Activated naive CD8-positive, alpha-beta T cell treated with anti-CD3 and anti-CD28 coated beads for 36 hours (primary cell): Measurements from ENCODE around the gene FLNC. TPM values are rescaled to one million over a fixed set of nuclear protein-coding genes. Genes with fewer than 3 reads are reported as not detected.
A peak's percentile ranks its signal among the peaks of the same experiment; 100 is the strongest.

Source experiments
- DNase-seq: peaks from one replicate; pipeline ENCODE4 v3.0.0; 2021
- H3K27ac Mint-ChIP-seq: one replicate; pipeline ENCODE4 v1.8.0; 2022; ENCODE audit warnings: mild to moderate bottlenecking, moderate library complexity, mixed read lengths
- H3K27me3 Mint-ChIP-seq: one replicate; pipeline ENCODE4 v1.8.0; 2022; ENCODE audit warnings: mild to moderate bottlenecking, mixed read lengths
- H3K36me3 Mint-ChIP-seq: one replicate; pipeline ENCODE4 v1.8.0; 2021; ENCODE audit warnings: mild to moderate bottlenecking, mixed read lengths
- H3K4me1 Mint-ChIP-seq: one replicate; pipeline ENCODE4 v1.8.0; 2021; ENCODE audit warnings: mixed read lengths
- H3K4me3 Mint-ChIP-seq: one replicate; pipeline ENCODE4 v1.8.0; 2022; ENCODE audit warnings: mild to moderate bottlenecking, moderate library complexity, mixed read lengths
- H3K9me3 Mint-ChIP-seq: one replicate; pipeline ENCODE4 v1.8.0; 2022; ENCODE audit warnings: mixed read lengths
- total RNA-seq, 2 experiments: library from RNA; stranded (reverse); gene quantifications; one replicate each; pipeline ENCODE4 v1.2.3, GENCODE V29; 2021

The FLNC gene
- total RNA-seq, 2 experiments from 2014 or later = 0.12 to 0.23 TPM

- Mint-ChIP-seq H3K4me3 (no peak overlapping the region), H3K9me3 (peaks cover under 1% of the 10 kb centered on the region), H3K27me3 (no peaks in the 10 kb centered on the region), H3K36me3 (no peaks in the 10 kb centered on the region), H3K4me1 (peaks cover under 1% of the 10 kb centered on the region), H3K27ac (no peak overlapping the region)
- DNase-seq = no peak
Observed at GRCh38 chr7:128878226-128879105, 48.3 kb downstream of the FLNC start.

- peaks cover 3% of the 10 kb centered on the region for H3K4me1 Mint-ChIP-seq
- H3K4me3 Mint-ChIP-seq = no peak overlapping the region
- peaks cover 1% of the 10 kb centered on the region for H3K9me3 Mint-ChIP-seq
- H3K36me3 Mint-ChIP-seq = no peaks in the 10 kb centered on the region
- DNase-seq = no peak
- H3K27me3 Mint-ChIP-seq = no peaks in the 10 kb centered on the region
- H3K27ac Mint-ChIP-seq = no peak overlapping the region
Observed at GRCh38 chr7:128879461-128879938, 49.3 kb downstream of the FLNC start.

- Mint-ChIP-seq H3K36me3 (no peaks in the 10 kb centered on the region), H3K27me3 (no peaks in the 10 kb centered on the region), H3K4me3 (no peak overlapping the region), H3K4me1 (peaks cover 3% of the 10 kb centered on the region), H3K9me3 (peaks cover 1% of the 10 kb centered on the region), H3K27ac (no peak overlapping the region)
- peak; percentile 32 for DNase-seq
Observed at GRCh38 chr7:128879939-128880746, 49.9 kb downstream of the FLNC start.

GRCh38 chr7:128880791-128881457 is 50.7 kb downstream of the FLNC start:
- Mint-ChIP-seq H3K27ac (no peak overlapping the region), H3K4me1 (peaks cover 3% of the 10 kb centered on the region), H3K36me3 (no peaks in the 10 kb centered on the region), H3K27me3 (peaks cover 3% of the 10 kb centered on the region), H3K9me3 (peaks cover 1% of the 10 kb centered on the region), H3K4me3 (no peak overlapping the region)
- no peak for DNase-seq

GRCh38 chr7:128881458-128882125 is 51.4 kb downstream of the FLNC start:
- Mint-ChIP-seq H3K9me3 (peaks cover 1% of the 10 kb centered on the region), H3K27ac (no peak overlapping the region), H3K4me1 (peaks cover 3% of the 10 kb centered on the region), H3K36me3 (no peaks in the 10 kb centered on the region), H3K4me3 (no peak overlapping the region), H3K27me3 (peaks cover 5% of the 10 kb centered on the region)
- no peak for DNase-seq

GRCh38 chr7:128882134-128882533 is 51.9 kb downstream of the FLNC start:
- Mint-ChIP-seq H3K9me3 (peaks cover 1% of the 10 kb centered on the region), H3K36me3 (no peaks in the 10 kb centered on the region), H3K27me3 (peaks cover 5% of the 10 kb centered on the region), H3K27ac (no peak overlapping the region), H3K4me3 (no peak overlapping the region), H3K4me1 (peaks cover 3% of the 10 kb centered on the region)
- no peak for DNase-seq

GRCh38 chr7:128883622-128884448 is 53.6 kb downstream of the FLNC start:
- no peak overlapping the region for H3K27ac Mint-ChIP-seq
- H3K9me3 Mint-ChIP-seq = peaks cover 1% of the 10 kb centered on the region
- peaks cover 5% of the 10 kb centered on the region for H3K27me3 Mint-ChIP-seq
- DNase-seq = peak; percentile 81
- peaks cover 3% of the 10 kb centered on the region for H3K4me1 Mint-ChIP-seq
- H3K4me3 Mint-ChIP-seq = no peak overlapping the region
- no peaks in the 10 kb centered on the region for H3K36me3 Mint-ChIP-seq

- no peak overlapping the region for H3K27ac Mint-ChIP-seq
Observed at GRCh38 chr7:128884561-128885369, 54.6 kb downstream of the FLNC start.

GRCh38 chr7:128885370-128886187 is 55.4 kb downstream of the FLNC start:
- no peak overlapping the region for H3K27ac Mint-ChIP-seq
- peaks cover 1% of the 10 kb centered on the region for H3K9me3 Mint-ChIP-seq
- no peak overlapping the region for H3K4me3 Mint-ChIP-seq
- peaks cover 15% of the 10 kb centered on the region for H3K27me3 Mint-ChIP-seq
- H3K36me3 Mint-ChIP-seq = no peaks in the 10 kb centered on the region
- no peak for DNase-seq
- peaks cover 3% of the 10 kb centered on the region for H3K4me1 Mint-ChIP-seq

More at GRCh38 chr7:128884561-128885369, 54.6 kb downstream of the FLNC start:
- H3K27me3 Mint-ChIP-seq = peaks cover 8% of the 10 kb centered on the region
- H3K4me1 Mint-ChIP-seq = peaks cover 3% of the 10 kb centered on the region
- no peak for DNase-seq
- no peaks in the 10 kb centered on the region for H3K36me3 Mint-ChIP-seq
- peaks cover 1% of the 10 kb centered on the region for H3K9me3 Mint-ChIP-seq
- no peak overlapping the region for H3K4me3 Mint-ChIP-seq

- no peak for DNase-seq
- H3K4me3 Mint-ChIP-seq = no peak overlapping the region
- peaks cover 15% of the 10 kb centered on the region for H3K27me3 Mint-ChIP-seq
- no peak overlapping the region for H3K27ac Mint-ChIP-seq
- H3K4me1 Mint-ChIP-seq = peaks cover 3% of the 10 kb centered on the region
- peaks cover 1% of the 10 kb centered on the region for H3K9me3 Mint-ChIP-seq
- no peaks in the 10 kb centered on the region for H3K36me3 Mint-ChIP-seq
Observed at GRCh38 chr7:128886391-128887168, 56.4 kb downstream of the FLNC start.

- H3K9me3 Mint-ChIP-seq = peaks cover 1% of the 10 kb centered on the region
- H3K4me1 Mint-ChIP-seq = peaks cover 3% of the 10 kb centered on the region
- DNase-seq = no peak
- H3K4me3 Mint-ChIP-seq = no peak overlapping the region
- no peaks in the 10 kb centered on the region for H3K36me3 Mint-ChIP-seq
- peaks cover 19% of the 10 kb centered on the region for H3K27me3 Mint-ChIP-seq
- no peak overlapping the region for H3K27ac Mint-ChIP-seq
Observed at GRCh38 chr7:128887169-128888038, 57.2 kb downstream of the FLNC start.
